HEK293 (cell line): ENCODE measurements around the gene FAM76A.

Source experiments
- CTCF ChIA-PET: fragments of 350-600 bp; formaldehyde crosslinking; extraction: SDS; loops from one replicate; lab custom pipeline; 2021; ENCODE audit warnings: antibody characterized with exemption; lab: Yijun Ruan, JAX
- POLR2A ChIA-PET: fragments of 300-600 bp; formaldehyde crosslinking; extraction: SDS; loops from one replicate; lab custom pipeline; 2020; ENCODE audit warnings: antibody characterized with exemption, inconsistent platforms; lab: Yijun Ruan, JAX
- H3K27ac ChIP-seq: fragments of 200-500 bp; sonication (Bioruptor generic); 2 replicates; pipeline ENCODE4 v1.5.1; 2014; ENCODE audit warnings: low read depth, low read length, control low read depth, inconsistent platforms; ENCODE audit errors: extremely low read depth
- H3K36me3 ChIP-seq, 2 experiments: fragments of 200-500 bp in 1 of 2; sonication (Bioruptor generic) in 1 of 2; 1 replicate in 1 of 2; 2 replicates in 1 of 2; pipeline ENCODE4 v1.5.1; 2014 to 2017; ENCODE audit warnings: inconsistent platforms in 2 of 2, low read length in 2 of 2; ENCODE audit not compliant: control insufficient read depth in 2 of 2, insufficient read depth in 1 of 2
- H3K4me1 ChIP-seq: fragments of 200-500 bp; sonication (Bioruptor generic); 2 replicates; pipeline ENCODE4 v1.5.1; 2014; ENCODE audit warnings: mild to moderate bottlenecking, low read length, inconsistent platforms; ENCODE audit not compliant: control insufficient read depth, insufficient read depth
- H3K4me3 ChIP-seq: 2 replicates; pipeline ENCODE4 v1.5.1; 2011; ENCODE audit warnings: low read depth, mild to moderate bottlenecking, control low read depth, low read length, moderate library complexity
- H3K9me3 ChIP-seq: fragments of 200-500 bp; sonication (Bioruptor generic); 2 replicates; pipeline ENCODE4 v1.5.1; 2014; ENCODE audit warnings: low read depth, low read length, inconsistent platforms; ENCODE audit not compliant: control insufficient read depth, insufficient read depth
- AEBP2 ChIP-seq: fragments of 450-650 bp; formaldehyde crosslinking; IDR thresholded peaks from 2 replicates; pipeline ENCODE4 v1.5.1; 2016; ENCODE audit warnings: missing biosample characterization, missing genetic modification characterization, borderline replicate concordance
- HOXA7 ChIP-seq: sonication (generic); formaldehyde crosslinking; IDR thresholded peaks from 2 replicates; pipeline ENCODE4 v1.8.1; 2022; ENCODE audit warnings: missing genetic modification reagents, borderline replicate concordance
- PRDM10 ChIP-seq: fragments of 450-650 bp; formaldehyde crosslinking; IDR thresholded peaks from 2 replicates; pipeline ENCODE4 v1.5.1; 2016; ENCODE audit warnings: missing biosample characterization, missing genetic modification characterization
- REPIN1 ChIP-seq: fragments of 450-650 bp; formaldehyde crosslinking; IDR thresholded peaks from 2 replicates; pipeline ENCODE4 v1.5.1; 2017; ENCODE audit warnings: missing biosample characterization, missing genetic modification characterization, low read depth
- ZBTB10 ChIP-seq: fragments of 450-650 bp; formaldehyde crosslinking; IDR thresholded peaks from 2 replicates; pipeline ENCODE4 v1.5.1; 2016; ENCODE audit warnings: missing biosample characterization, missing genetic modification characterization
- ZBTB21 ChIP-seq: fragments of 450-650 bp; formaldehyde crosslinking; IDR thresholded peaks from 2 replicates; pipeline ENCODE4 v1.5.1; 2017; ENCODE audit warnings: missing biosample characterization, missing genetic modification characterization
- ZBTB48 ChIP-seq: fragments of 450-650 bp; formaldehyde crosslinking; IDR thresholded peaks from 2 replicates; pipeline ENCODE4 v1.5.1; 2016; ENCODE audit warnings: missing biosample characterization, missing genetic modification characterization
- ZBTB7A ChIP-seq: fragments of 450-650 bp; formaldehyde crosslinking; IDR thresholded peaks from 2 replicates; pipeline ENCODE4 v1.5.1; 2016; ENCODE audit warnings: low read depth, missing biosample characterization, missing genetic modification characterization
- ZNF121 ChIP-seq: fragments of 450-650 bp; formaldehyde crosslinking; IDR thresholded peaks from 2 replicates; pipeline ENCODE4 v1.5.1; 2016; ENCODE audit warnings: missing biosample characterization, missing genetic modification characterization
- ZNF433 ChIP-seq: fragments of 450-650 bp; formaldehyde crosslinking; IDR thresholded peaks from 2 replicates; pipeline ENCODE4 v1.5.1; 2016; ENCODE audit warnings: missing biosample characterization, missing genetic modification characterization, low read depth
- ZNF549 ChIP-seq: fragments of 450-650 bp; IDR thresholded peaks from 2 replicates; pipeline ENCODE4 v1.5.1; 2018; ENCODE audit warnings: missing biosample characterization, missing genetic modification characterization, mild to moderate bottlenecking, inconsistent platforms, moderate library complexity
- ZNF561 ChIP-seq: fragments of 450-650 bp; IDR thresholded peaks from 2 replicates; pipeline ENCODE4 v1.5.1; 2018; ENCODE audit warnings: missing biosample characterization, missing genetic modification characterization, borderline replicate concordance
- ZNF571 ChIP-seq: fragments of 450-650 bp; formaldehyde crosslinking; IDR thresholded peaks from 2 replicates; pipeline ENCODE4 v1.5.0; 2017; ENCODE audit warnings: missing biosample characterization, missing genetic modification characterization
- ZNF623 ChIP-seq: fragments of 450-650 bp; formaldehyde crosslinking; IDR thresholded peaks from 2 replicates; pipeline ENCODE4 v1.5.1; 2016; ENCODE audit warnings: missing biosample characterization, missing genetic modification characterization
- ZNF639 ChIP-seq: fragments of 450-650 bp; formaldehyde crosslinking; IDR thresholded peaks from 2 replicates; pipeline ENCODE4 v1.5.1; 2016; ENCODE audit warnings: missing biosample characterization, missing genetic modification characterization
- ZSCAN18 ChIP-seq: fragments of 450-650 bp; formaldehyde crosslinking; IDR thresholded peaks from 2 replicates; pipeline ENCODE4 v1.5.1; 2016; ENCODE audit warnings: missing biosample characterization, missing genetic modification characterization

The FAM76A gene

GRCh38 chr1:27773826-27774445 lies 48.2 kb downstream of the FAM76A start (continued):
- no peak for TF ChIP-seq ZNF561 (tag by site-specific recombination)
- TF ChIP-seq ZNF639, result 0 out of 2 replicates have a peak, but pooled peaks have one; percentile 13
- no peak for TF ChIP-seq ZNF623 (tag by site-specific recombination)
- no peak for TF ChIP-seq ZSCAN18
- no peak for TF ChIP-seq HOXA7
- no peak for TF ChIP-seq REPIN1
- TF ChIP-seq ZNF549 (tag by site-specific recombination), result no peak
- 0 out of 2 replicates have a peak, but pooled peaks have one; percentile 13 for TF ChIP-seq ZBTB21 (tag by site-specific recombination)
- TF ChIP-seq ZBTB7A, result no peak
- TF ChIP-seq ZBTB10, result no peak
- no peak for TF ChIP-seq ZNF571 (tag by site-specific recombination)
- no peak for TF ChIP-seq AEBP2 (tag by site-specific recombination)
- no peak for TF ChIP-seq ZBTB48 (tag by site-specific recombination)

GRCh38 chr1:27774654-27775053 lies 48.9 kb downstream of the FAM76A start:
- Histone ChIP-seq H3K4me1 (no peaks in the 10 kb centered on the region), H3K36me3 (peaks cover 0 to 6% of the 10 kb centered on the region in 2 experiments; a peak in 2 of 3 replicates), H3K9me3 (no peaks in the 10 kb centered on the region), H3K27ac (no peak overlapping the region), H3K4me3 (no peak overlapping the region)
- ChIA-PET POLR2A (interaction anchor here (1.2 to 3.4 kb wide), 4 partner anchors 14 to 105 kb away, joined by 4 to 73 read pairs (median 32); partner anchors contain the start of genes FAM76A and PPP1R8), CTCF (interaction anchor here (1.3 kb wide), 2 partner anchors 9 to 55 kb away, joined by 3 read pairs; no protein-coding TSS in a partner anchor)
- TF ChIP-seq ZNF433 (tag by site-specific recombination) (no peak), PRDM10 (tag by site-specific recombination) (peak; percentile 53; the same call in 1 of the 2 replicates), ZNF121 (tag by site-specific recombination) (peak; percentile 84; the same call in 1 of the 2 replicates)
